ENCODE measurements around the gene ARF3. TPM values are rescaled to one million over a fixed set of nuclear protein-coding genes. Genes with fewer than 3 reads are reported as not detected.

The ARF3 gene
- total and polyA plus RNA-seq, 9 of the 15 experiments (the other 6 are each of a cell fraction or from before 2014, with no cell fraction given), result 5.9 to 170 (median 64.4) TPM

- TF ChIP-seq RCOR1 (IDR thresholded peaks at IDR 0.05; ENCODE audit: borderline replicate concordance in 1 of 2, low read depth in 2 of 2, low read length in 2 of 2) (peak in 1 of 2 experiments; percentile 59; a peak in 2 of 4 replicates), UBTF (IDR thresholded peaks at IDR 0.05; ENCODE audit: borderline replicate concordance in 1 of 2, low read depth in 2 of 2, low read length in 2 of 2) (0 out of 4 replicates have a peak, but pooled peaks of 1 of the 2 experiments have one; percentile 50), CTBP1 (IDR thresholded peaks at IDR 0.05; ENCODE audit: borderline replicate concordance) (peak; percentile 56; the same call in 1 of the 2 replicates), TBL1XR1 (IDR thresholded peaks at IDR 0.05; ENCODE audit: low read length in 2 of 2) (0 out of 4 replicates have a peak, but pooled peaks of 1 of the 2 experiments have one; percentile 35), MAZ (CRISPR knock-in tag; conservative IDR thresholded peaks at IDR 0.05 in 1 of 2, IDR thresholded peaks at IDR 0.05 in 1 of 2) (peak in 1 of 2 experiments; percentile 46; a peak in 2 of 4 replicates), DEAF1 (CRISPR knock-in tag; IDR thresholded peaks at IDR 0.05) (0 out of 2 replicates have a peak, but pooled peaks have one; percentile 36), ZZZ3 (IDR thresholded peaks at IDR 0.05) (no peak), ZNF449 (CRISPR knock-in tag; IDR thresholded peaks at IDR 0.05) (no peak), RBFOX2 (IDR thresholded peaks at IDR 0.05; ENCODE audit: low read depth, low read length) (peak; percentile 69), RB1 (IDR thresholded peaks at IDR 0.05; ENCODE audit: low read depth) (peak; percentile 51), ZFX (CRISPR knock-in tag; IDR thresholded peaks at IDR 0.05) (peak; percentile 88), ETV5 (CRISPR knock-in tag; IDR thresholded peaks at IDR 0.05; ENCODE audit: low read depth) (no peak), SMC3 (conservative IDR thresholded peaks at IDR 0.05; ENCODE audit: insufficient read depth, low read depth, low read length) (peak; percentile 84), MLLT1 (IDR thresholded peaks at IDR 0.05) (0 out of 4 replicates have a peak, but pooled peaks of 1 of the 2 experiments have one; percentile 44), TOE1 (IDR thresholded peaks at IDR 0.05; ENCODE audit: borderline replicate concordance) (0 out of 2 replicates have a peak, but pooled peaks have one; percentile 11), TOE1 (CRISPR knock-in tag; IDR thresholded peaks at IDR 0.05; ENCODE audit: borderline replicate concordance, low read depth) (no peak), PHB (CRISPR knock-in tag; IDR thresholded peaks at IDR 0.05) (no peak)
These were observed 39.8 kb upstream of the ARF3 start (continued) for GRCh38 chr12:48996794-48997718.

All from K562 (cell line).